OCI-LY7 (cell line): Measurements from ENCODE around the gene EBLN2.

ENCODE experiments used
- EZH2phosphoT487 ChIP-seq: fragments of 200-600 bp; sonication (generic); IDR thresholded peaks from 2 replicates; pipeline ENCODE4 v1.6.1; 2018; ENCODE audit warnings: low read depth, borderline replicate concordance, mild to moderate bottlenecking, mixed run types, antibody characterized with exemption, low read length, moderate library complexity, mixed read lengths
- TF ChIP-seq, protein P1 (sequence below): fragments of 200-600 bp; sonication (generic); conservative IDR thresholded peaks from 2 replicates; pipeline ENCODE4 v1.5.1; 2014; ENCODE audit warnings: mild to moderate bottlenecking, antibody characterized with exemption, low read length, moderate library complexity, mixed read lengths

DNA sequence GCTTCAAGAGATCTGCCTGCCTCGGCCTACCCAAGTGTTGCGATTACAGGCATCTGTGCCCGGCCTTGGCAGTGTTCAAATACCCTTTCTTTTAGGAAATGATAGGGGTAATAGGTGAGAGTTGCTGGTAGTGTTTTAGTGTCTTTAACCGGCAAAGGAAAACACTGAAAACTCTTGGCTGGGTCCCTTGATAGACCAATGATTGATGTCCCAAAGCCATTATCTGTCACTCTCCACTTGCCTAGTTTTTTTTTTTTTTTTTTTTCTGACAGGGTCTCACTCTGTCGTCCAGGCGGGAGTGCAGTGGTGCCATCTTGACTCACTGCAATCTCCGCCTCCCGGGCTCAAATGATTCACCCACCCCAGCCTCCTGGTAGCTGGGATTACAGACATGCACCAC is 19.7 kb downstream of the EBLN2 start:
- TF ChIP-seq, protein P1, sequence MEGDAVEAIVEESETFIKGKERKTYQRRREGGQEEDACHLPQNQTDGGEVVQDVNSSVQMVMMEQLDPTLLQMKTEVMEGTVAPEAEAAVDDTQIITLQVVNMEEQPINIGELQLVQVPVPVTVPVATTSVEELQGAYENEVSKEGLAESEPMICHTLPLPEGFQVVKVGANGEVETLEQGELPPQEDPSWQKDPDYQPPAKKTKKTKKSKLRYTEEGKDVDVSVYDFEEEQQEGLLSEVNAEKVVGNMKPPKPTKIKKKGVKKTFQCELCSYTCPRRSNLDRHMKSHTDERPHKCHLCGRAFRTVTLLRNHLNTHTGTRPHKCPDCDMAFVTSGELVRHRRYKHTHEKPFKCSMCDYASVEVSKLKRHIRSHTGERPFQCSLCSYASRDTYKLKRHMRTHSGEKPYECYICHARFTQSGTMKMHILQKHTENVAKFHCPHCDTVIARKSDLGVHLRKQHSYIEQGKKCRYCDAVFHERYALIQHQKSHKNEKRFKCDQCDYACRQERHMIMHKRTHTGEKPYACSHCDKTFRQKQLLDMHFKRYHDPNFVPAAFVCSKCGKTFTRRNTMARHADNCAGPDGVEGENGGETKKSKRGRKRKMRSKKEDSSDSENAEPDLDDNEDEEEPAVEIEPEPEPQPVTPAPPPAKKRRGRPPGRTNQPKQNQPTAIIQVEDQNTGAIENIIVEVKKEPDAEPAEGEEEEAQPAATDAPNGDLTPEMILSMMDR = no peak
- no peak for TF ChIP-seq EZH2phosphoT487
